ENCODE data around the gene MCEMP1. TPM values are rescaled to one million over a fixed set of nuclear protein-coding genes. Genes with fewer than 3 reads are reported as not detected.

The MCEMP1 gene
- total and polyA plus RNA-seq, 2 of the 13 experiments (the other 11 are each of a cell fraction or from before 2014, with no cell fraction given), result not detected

GRCh38 chr19:7636691-7637373 is 40.1 kb upstream of the MCEMP1 start, which contains the start of gene STXBP2 (continued):
- peak; percentile 37; the same call in 1 of the 2 replicates for TF ChIP-seq ZBTB2 (CRISPR knock-in tag; IDR thresholded peaks at IDR 0.05; ENCODE audit: low read depth)
- TF ChIP-seq ZSCAN29 (CRISPR knock-in tag; conservative IDR thresholded peaks at IDR 0.05), result no peak
- peak; percentile 38; the same call in 1 of the 2 replicates for TF ChIP-seq ZBTB33 (CRISPR knock-in tag; IDR thresholded peaks at IDR 0.05)
- TF ChIP-seq ZNF550 (CRISPR knock-in tag; IDR thresholded peaks at IDR 0.05; ENCODE audit: borderline replicate concordance), result no peak
- TF ChIP-seq NCOA2 (CRISPR knock-in tag; IDR thresholded peaks at IDR 0.05), result no peak
- TF ChIP-seq RXRA (CRISPR knock-in tag; IDR thresholded peaks at IDR 0.05), result peak; percentile 35; the same call in 1 of the 2 replicates
- TF ChIP-seq PATZ1 (CRISPR knock-in tag; IDR thresholded peaks at IDR 0.05), result no peak; the same call in 1 of the 2 replicates
- no peak for TF ChIP-seq ZNF350 (CRISPR knock-in tag; IDR thresholded peaks at IDR 0.05; ENCODE audit: borderline replicate concordance, low read depth)
- TF ChIP-seq ZNF329 (CRISPR knock-in tag; IDR thresholded peaks at IDR 0.05; ENCODE audit: low read depth), result no peak
- TF ChIP-seq ZNF782 (CRISPR knock-in tag; IDR thresholded peaks at IDR 0.05; ENCODE audit: borderline replicate concordance), result no peak
- peak; percentile 30; the same call in 1 of the 2 replicates for TF ChIP-seq ZGPAT (CRISPR knock-in tag; IDR thresholded peaks at IDR 0.05)
- no peak for TF ChIP-seq THAP8 (CRISPR knock-in tag; IDR thresholded peaks at IDR 0.05; ENCODE audit: borderline replicate concordance)
- TF ChIP-seq CREB1 (IDR thresholded peaks at IDR 0.05), result peak; percentile 53
- no peak for TF ChIP-seq CREB1 (CRISPR knock-in tag; IDR thresholded peaks at IDR 0.05)
- no peak for TF ChIP-seq ZNF879 (CRISPR knock-in tag; IDR thresholded peaks at IDR 0.05)
- peak; percentile 82 for TF ChIP-seq ARID4A (CRISPR knock-in tag; IDR thresholded peaks at IDR 0.05; ENCODE audit: borderline replicate concordance)

Data from HepG2 (cell line).